GM19193 (cell line): ENCODE results near the gene MPV17L2.

ENCODE experiments used
- POLR2A ChIP-seq: IDR thresholded peaks from 4 replicates; pipeline ENCODE4 v1.6.1; 2011; ENCODE audit not compliant: insufficient read depth, insufficient read length; ENCODE audit errors: extremely low read depth

MPV17L2 gene

DNA sequence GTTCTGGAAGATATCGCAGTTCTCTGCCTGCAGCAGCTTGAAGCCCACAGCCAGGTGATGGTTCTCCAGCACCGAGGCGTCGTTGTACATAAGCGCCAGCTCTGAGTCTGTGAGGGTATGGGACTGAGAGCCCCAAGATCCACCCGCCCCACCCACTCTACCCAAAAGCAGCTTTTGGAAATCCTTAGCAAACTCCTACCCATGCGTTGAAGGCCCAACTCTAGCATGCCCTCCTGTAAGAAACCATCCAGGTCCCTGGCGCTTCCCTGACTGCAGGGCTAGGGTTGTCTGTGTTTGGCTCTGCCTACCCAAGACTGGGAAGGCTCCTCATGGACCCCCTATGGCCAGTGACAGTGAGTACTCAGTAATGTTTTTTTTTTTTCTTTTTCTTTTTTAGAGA, 23.8 kb downstream of the MPV17L2 start:
- TF ChIP-seq POLR2A, result no peak

DNA sequence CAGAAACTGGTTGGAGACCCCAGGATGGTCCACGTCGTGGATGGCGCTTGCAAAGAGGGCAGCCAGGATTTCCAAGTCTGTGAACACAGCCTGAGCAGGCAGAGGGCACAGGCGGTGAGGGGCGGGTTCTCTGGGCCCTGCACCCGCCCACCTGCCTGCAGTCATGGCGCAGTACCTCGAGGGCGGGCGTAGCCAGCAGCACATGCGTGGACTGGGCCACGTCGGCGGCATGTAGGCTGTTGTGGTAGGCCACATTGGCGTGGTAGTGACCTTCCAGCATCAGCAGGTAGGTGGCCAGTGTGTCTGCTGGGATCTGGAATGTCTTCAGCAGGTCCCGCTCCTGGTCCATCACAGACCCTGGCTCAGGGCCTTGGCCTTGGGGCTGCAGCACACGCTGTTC, 25.1 kb downstream of the MPV17L2 start:
- no peak for TF ChIP-seq POLR2A

GRCh38 chr19:18218600-18218999, 25.6 kb downstream of the MPV17L2 start:
- TF ChIP-seq POLR2A, result no peak

DNA sequence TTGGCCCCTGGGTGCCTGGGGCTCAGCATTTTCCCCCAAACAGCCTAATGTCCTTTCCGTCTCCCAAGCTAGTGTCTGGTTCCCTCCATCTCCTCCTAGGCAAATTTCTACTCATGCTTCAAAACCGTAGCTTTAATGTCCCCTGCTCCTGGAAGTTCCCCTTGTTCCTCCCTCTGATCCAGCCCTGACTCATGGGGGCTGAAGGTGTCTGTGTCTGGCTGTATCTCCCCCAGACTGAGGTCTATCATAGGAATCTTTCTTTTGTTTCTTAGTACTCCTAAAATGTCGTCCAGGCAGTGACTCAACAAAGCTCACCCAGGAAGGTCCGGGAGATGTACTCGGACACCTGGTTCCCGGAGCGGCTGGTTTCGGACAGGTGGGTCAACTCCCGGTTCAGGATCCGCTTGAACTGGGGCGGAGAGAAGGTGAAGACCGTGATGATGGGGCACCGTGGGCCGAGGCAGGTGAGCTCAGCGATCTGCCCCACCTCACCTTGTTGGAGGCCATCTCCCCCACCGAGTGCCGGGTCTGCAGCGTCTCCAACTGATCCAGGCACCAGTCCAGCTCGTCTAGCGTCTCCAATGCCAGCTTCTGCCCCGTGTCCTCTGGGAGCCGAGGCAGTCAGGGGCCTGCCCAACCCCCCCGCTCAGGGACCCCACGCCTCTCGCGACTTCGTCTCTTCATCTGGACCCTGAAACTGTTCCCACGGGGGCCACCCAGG, 27.1 kb downstream of the MPV17L2 start:
- no peak for TF ChIP-seq POLR2A

DNA sequence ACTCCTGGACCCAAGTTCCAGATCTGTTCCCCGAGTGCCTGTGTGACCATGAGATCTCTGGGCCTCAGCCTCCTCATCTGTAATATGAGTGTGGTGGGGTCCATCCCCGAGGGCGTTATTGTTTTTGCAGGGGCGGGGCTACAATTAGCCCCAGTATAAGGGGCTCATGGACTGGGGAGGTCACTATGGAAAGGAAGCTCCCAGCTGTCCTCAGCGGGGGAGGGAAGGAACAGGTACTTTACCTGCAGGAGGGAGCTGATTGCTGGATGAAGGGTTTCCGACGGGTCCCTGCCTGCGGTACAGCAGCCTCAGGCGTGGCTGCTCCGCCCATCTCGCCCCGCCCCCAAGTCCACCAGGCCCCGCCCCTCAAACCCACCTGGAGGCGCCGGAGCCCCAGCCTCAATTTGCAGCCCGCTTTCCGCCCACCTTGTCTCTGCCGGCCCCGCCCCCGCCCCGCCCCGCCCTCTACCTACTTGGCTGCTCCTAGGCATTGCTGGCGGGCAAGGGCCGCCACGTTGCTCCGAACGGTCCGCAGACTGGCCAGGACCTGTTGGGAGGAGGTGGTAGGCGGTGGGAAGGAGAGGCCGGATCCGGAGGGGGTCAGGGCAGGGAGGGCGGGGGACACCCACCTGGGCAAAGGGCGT, 27.7 kb downstream of the MPV17L2 start:
- TF ChIP-seq POLR2A, result no peak

- no peak for TF ChIP-seq POLR2A
Observed at GRCh38 chr19:18221815-18222725, 29.1 kb downstream of the MPV17L2 start.

GRCh38 chr19:18223860-18224524, 31.0 kb downstream of the MPV17L2 start:
- TF ChIP-seq POLR2A, result no peak

- TF ChIP-seq POLR2A, result no peak
Observed at GRCh38 chr19:18224525-18225354, 31.7 kb downstream of the MPV17L2 start.

GRCh38 chr19:18225355-18225701, 32.3 kb downstream of the MPV17L2 start:
- TF ChIP-seq POLR2A, result no peak

- no peak for TF ChIP-seq POLR2A
Observed at GRCh38 chr19:18225702-18226468, 32.9 kb downstream of the MPV17L2 start, which contains the start of gene PDE4C. Gene PDE4C, minus strand, starts transcription at chr19:18226438. Its CDS starts 23 bp downstream, at chr19:18226415.

GRCh38 chr19:18226956-18227780, 34.1 kb downstream of the MPV17L2 start:
- no peak for TF ChIP-seq POLR2A

DNA sequence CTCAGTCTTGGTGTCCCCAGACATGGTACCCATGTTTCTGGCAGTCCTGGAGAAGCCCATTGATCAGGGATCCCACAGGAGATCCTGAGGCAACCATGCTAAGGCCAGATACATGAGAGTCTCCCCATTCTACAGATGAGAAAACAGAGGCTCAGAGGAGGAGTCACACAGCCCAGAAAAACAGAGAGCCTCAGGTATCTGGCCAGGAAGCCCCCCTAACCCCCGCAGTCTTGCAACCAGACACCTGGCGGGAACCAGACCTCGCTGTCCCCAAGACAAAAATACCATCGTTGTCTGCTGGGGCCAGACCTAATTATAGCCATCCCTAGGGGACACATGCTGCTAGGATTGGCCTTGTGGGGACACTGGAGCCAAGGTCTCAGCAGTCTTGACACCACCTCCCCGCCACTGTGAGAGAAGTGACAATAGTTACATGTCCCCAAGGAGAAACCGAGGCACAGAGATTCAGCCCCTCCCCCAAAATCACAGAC, 34.8 kb downstream of the MPV17L2 start:
- no peak for TF ChIP-seq POLR2A
